HEK293 (cell line): ENCODE data around the gene FHL2.

Experiments used
- BCL11B ChIP-seq: fragments of 450-650 bp; formaldehyde crosslinking; IDR thresholded peaks from 2 replicates; pipeline ENCODE4 v1.5.1; 2016; ENCODE audit warnings: low read depth, missing biosample characterization, missing genetic modification characterization
- ZNF121 ChIP-seq: fragments of 450-650 bp; formaldehyde crosslinking; IDR thresholded peaks from 2 replicates; pipeline ENCODE4 v1.5.1; 2016; ENCODE audit warnings: missing biosample characterization, missing genetic modification characterization
- ZNF274 ChIP-seq, 2 experiments: fragments of 200-500 bp in 1 of 2; fragments of 450-650 bp in 1 of 2; sonication (Bioruptor generic) in 1 of 2; formaldehyde crosslinking in 1 of 2; IDR thresholded peaks; 2 replicates each; pipeline versions ENCODE4 v1.5.1 to v1.6.1; 2014 to 2016; ENCODE audit warnings: borderline replicate concordance in 1 of 2, inconsistent platforms in 1 of 2, low read length in 1 of 2, missing biosample characterization in 1 of 2, missing genetic modification characterization in 1 of 2
- ZNF394 ChIP-seq: fragments of 450-650 bp; formaldehyde crosslinking; IDR thresholded peaks from 2 replicates; pipeline ENCODE4 v1.5.1; 2016; ENCODE audit warnings: missing biosample characterization, missing genetic modification characterization, mild to moderate bottlenecking, moderate library complexity, borderline replicate concordance
- ZNF521 ChIP-seq: fragments of 450-650 bp; formaldehyde crosslinking; IDR thresholded peaks from 2 replicates; pipeline ENCODE4 v1.5.1; 2017; ENCODE audit warnings: missing biosample characterization, mild to moderate bottlenecking, missing genetic modification characterization
- ZNF768 ChIP-seq: fragments of 450-650 bp; formaldehyde crosslinking; IDR thresholded peaks from 2 replicates; pipeline ENCODE4 v1.5.1; 2018; ENCODE audit warnings: missing biosample characterization, mild to moderate bottlenecking, missing genetic modification characterization
- TF ChIP-seq, protein P1 (sequence below): fragments of 450-650 bp; formaldehyde crosslinking; IDR thresholded peaks from 2 replicates; pipeline ENCODE4 v1.5.1; 2016; ENCODE audit warnings: missing biosample characterization, missing genetic modification characterization
- TF ChIP-seq, protein P2 (sequence below): fragments of 450-650 bp; formaldehyde crosslinking; IDR thresholded peaks from 2 replicates; pipeline ENCODE4 v1.5.1; 2016; ENCODE audit warnings: missing biosample characterization, missing genetic modification characterization

GRCh38 chr2:105415007-105415406 lies 16.2 kb upstream of the FHL2 start:
- TF ChIP-seq, protein P1, sequence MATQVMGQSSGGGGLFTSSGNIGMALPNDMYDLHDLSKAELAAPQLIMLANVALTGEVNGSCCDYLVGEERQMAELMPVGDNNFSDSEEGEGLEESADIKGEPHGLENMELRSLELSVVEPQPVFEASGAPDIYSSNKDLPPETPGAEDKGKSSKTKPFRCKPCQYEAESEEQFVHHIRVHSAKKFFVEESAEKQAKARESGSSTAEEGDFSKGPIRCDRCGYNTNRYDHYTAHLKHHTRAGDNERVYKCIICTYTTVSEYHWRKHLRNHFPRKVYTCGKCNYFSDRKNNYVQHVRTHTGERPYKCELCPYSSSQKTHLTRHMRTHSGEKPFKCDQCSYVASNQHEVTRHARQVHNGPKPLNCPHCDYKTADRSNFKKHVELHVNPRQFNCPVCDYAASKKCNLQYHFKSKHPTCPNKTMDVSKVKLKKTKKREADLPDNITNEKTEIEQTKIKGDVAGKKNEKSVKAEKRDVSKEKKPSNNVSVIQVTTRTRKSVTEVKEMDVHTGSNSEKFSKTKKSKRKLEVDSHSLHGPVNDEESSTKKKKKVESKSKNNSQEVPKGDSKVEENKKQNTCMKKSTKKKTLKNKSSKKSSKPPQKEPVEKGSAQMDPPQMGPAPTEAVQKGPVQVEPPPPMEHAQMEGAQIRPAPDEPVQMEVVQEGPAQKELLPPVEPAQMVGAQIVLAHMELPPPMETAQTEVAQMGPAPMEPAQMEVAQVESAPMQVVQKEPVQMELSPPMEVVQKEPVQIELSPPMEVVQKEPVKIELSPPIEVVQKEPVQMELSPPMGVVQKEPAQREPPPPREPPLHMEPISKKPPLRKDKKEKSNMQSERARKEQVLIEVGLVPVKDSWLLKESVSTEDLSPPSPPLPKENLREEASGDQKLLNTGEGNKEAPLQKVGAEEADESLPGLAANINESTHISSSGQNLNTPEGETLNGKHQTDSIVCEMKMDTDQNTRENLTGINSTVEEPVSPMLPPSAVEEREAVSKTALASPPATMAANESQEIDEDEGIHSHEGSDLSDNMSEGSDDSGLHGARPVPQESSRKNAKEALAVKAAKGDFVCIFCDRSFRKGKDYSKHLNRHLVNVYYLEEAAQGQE (tag by site-specific recombination) = no peak
- TF ChIP-seq, protein P2, sequence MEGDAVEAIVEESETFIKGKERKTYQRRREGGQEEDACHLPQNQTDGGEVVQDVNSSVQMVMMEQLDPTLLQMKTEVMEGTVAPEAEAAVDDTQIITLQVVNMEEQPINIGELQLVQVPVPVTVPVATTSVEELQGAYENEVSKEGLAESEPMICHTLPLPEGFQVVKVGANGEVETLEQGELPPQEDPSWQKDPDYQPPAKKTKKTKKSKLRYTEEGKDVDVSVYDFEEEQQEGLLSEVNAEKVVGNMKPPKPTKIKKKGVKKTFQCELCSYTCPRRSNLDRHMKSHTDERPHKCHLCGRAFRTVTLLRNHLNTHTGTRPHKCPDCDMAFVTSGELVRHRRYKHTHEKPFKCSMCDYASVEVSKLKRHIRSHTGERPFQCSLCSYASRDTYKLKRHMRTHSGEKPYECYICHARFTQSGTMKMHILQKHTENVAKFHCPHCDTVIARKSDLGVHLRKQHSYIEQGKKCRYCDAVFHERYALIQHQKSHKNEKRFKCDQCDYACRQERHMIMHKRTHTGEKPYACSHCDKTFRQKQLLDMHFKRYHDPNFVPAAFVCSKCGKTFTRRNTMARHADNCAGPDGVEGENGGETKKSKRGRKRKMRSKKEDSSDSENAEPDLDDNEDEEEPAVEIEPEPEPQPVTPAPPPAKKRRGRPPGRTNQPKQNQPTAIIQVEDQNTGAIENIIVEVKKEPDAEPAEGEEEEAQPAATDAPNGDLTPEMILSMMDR (tag by site-specific recombination) = no peak
- TF ChIP-seq ZNF121 (tag by site-specific recombination) (no peak), ZNF274 (IDR thresholded peaks at IDR 0.05; ENCODE audit: low read length) (no peak), ZNF274 (tag by site-specific recombination; IDR thresholded peaks at IDR 0.05; ENCODE audit: borderline replicate concordance) (no peak), ZNF521 (no peak), ZNF768 (tag by site-specific recombination) (no peak), BCL11B (tag by site-specific recombination) (no peak), ZNF394 (tag by site-specific recombination) (no peak)
